Karpas-422 (cell line): ENCODE results near the gene PSMD11. TPM values are rescaled to one million over a fixed set of nuclear protein-coding genes. Genes with fewer than 3 reads are reported as not detected.
"Not testable (repeated sequence)": the region's sequence is repeated elsewhere in the genome, so short reads cannot be mapped to it uniquely, and the experiment has no call there.

Experiments used
- DNase-seq: peaks from one replicate; pipeline ENCODE4 v3.0.0-alpha.2; 2015
- H2AFZ ChIP-seq: fragments of 200-600 bp; sonication (generic); 2 replicates; pipeline ENCODE4 v1.6.1; 2014; ENCODE audit warnings: antibody characterized with exemption, low read length, mixed read lengths
- H3K27ac ChIP-seq: fragments of 200-600 bp; sonication (generic); 2 replicates; pipeline ENCODE4 v1.5.1; 2014; ENCODE audit warnings: mild to moderate bottlenecking, low read length, moderate library complexity
- H3K27me3 ChIP-seq: fragments of 200-600 bp; sonication (generic); 2 replicates; pipeline ENCODE4 v1.6.1; 2014; ENCODE audit warnings: low read length, mixed read lengths
- H3K36me3 ChIP-seq: fragments of 200-600 bp; sonication (generic); 2 replicates; pipeline ENCODE4 v1.6.1; 2014; ENCODE audit warnings: low read length, mixed read lengths; ENCODE audit not compliant: insufficient read depth
- H3K4me1 ChIP-seq: fragments of 200-600 bp; sonication (generic); 2 replicates; pipeline ENCODE4 v1.6.1; 2014; ENCODE audit warnings: mild to moderate bottlenecking, low read length, mixed read lengths
- H3K4me2 ChIP-seq: fragments of 200-600 bp; sonication (generic); 2 replicates; pipeline ENCODE4 v1.6.1; 2014; ENCODE audit warnings: low read length, low read depth, mild to moderate bottlenecking; ENCODE audit not compliant: poor library complexity, severe bottlenecking
- H3K4me3 ChIP-seq: fragments of 200-600 bp; sonication (generic); 2 replicates; pipeline ENCODE4 v1.5.1; 2014; ENCODE audit warnings: mild to moderate bottlenecking, antibody characterized with exemption, low read length, mixed read lengths
- H3K79me2 ChIP-seq: fragments of 200-600 bp; sonication (generic); 2 replicates; pipeline ENCODE4 v1.6.1; 2014; ENCODE audit warnings: mild to moderate bottlenecking, low read length, mixed read lengths
- H3K9ac ChIP-seq: fragments of 200-600 bp; sonication (generic); 2 replicates; pipeline ENCODE4 v1.6.0; 2014; ENCODE audit warnings: low read length
- H3K9me2 ChIP-seq: fragments of 200-600 bp; sonication (generic), shearing (Covaris generic); replicated peaks from 2 replicates; pipeline ENCODE4 v1.6.0; 2014; ENCODE audit warnings: mild to moderate bottlenecking, low read length, moderate library complexity; ENCODE audit not compliant: insufficient read depth
- H3K9me3 ChIP-seq: fragments of 300-700, 200-600 bp; sonication (generic); 2 replicates; pipeline ENCODE4 v1.6.1; 2014; ENCODE audit warnings: low read length, mixed read lengths
- H4K20me1 ChIP-seq: fragments of 200-600 bp; sonication (generic); 2 replicates; pipeline ENCODE4 v1.6.1; 2014; ENCODE audit warnings: mild to moderate bottlenecking, antibody characterized with exemption, low read length, low read depth; ENCODE audit not compliant: insufficient read depth
- total RNA-seq: library from RNA; depleted of rRNA; stranded (reverse); fragments of >200 nt; shearing (Covaris generic); gene quantifications from 2 replicates; pipeline ENCODE4 v1.2.3, GENCODE V29; 2014; ENCODE audit warnings: low replicate concordance; rRNA removed

Gene PSMD11
- 69.5 and 79.6 TPM in 2 replicates for total RNA-seq

- Histone ChIP-seq H3K4me2 (peak within 1 kb of the TSS; percentile 86), H4K20me1 (peaks cover 17% of the 10 kb centered on the region; the same call in 1 of the 2 replicates), H3K79me2 (peaks cover 52% of the 10 kb centered on the region), H3K27me3 (no peaks in the 10 kb centered on the region), H3K36me3 (peaks cover 25% of the 10 kb centered on the region), H3K9ac (peak within 1 kb of the TSS; percentile 92), H3K27ac (peak within 1 kb of the TSS; percentile 31; the same call in 1 of the 2 replicates), H2AFZ (peak within 1 kb of the TSS; percentile 99), H3K4me1 (peaks cover 27% of the 10 kb centered on the region), H3K9me2 (no peaks in the 10 kb centered on the region), H3K4me3 (peak within 1 kb of the TSS; percentile 89), H3K9me3 (no peaks in the 10 kb centered on the region)
- DNase-seq = peak; percentile 99
Measured at GRCh38 chr17:32444301-32445073, at the start of gene PSMD11. PSMD11 (plus strand) TSS chr17:32444510; CDS start chr17:32444524, 14 bp downstream.

GRCh38 chr17:32396343-32396742 lies 48.0 kb upstream of the PSMD11 start:
- H3K4me3 ChIP-seq = no peak overlapping the region
- DNase-seq = no peak
- no peak overlapping the region for H3K4me2 ChIP-seq
- H4K20me1 ChIP-seq = no peaks in the 10 kb centered on the region
- peaks cover 13% of the 10 kb centered on the region for H3K4me1 ChIP-seq
- no peaks in the 10 kb centered on the region for H3K36me3 ChIP-seq
- no peaks in the 10 kb centered on the region for H3K9me3 ChIP-seq
- H3K79me2 ChIP-seq = no peaks in the 10 kb centered on the region
- no peak overlapping the region for H3K27ac ChIP-seq
- H3K9ac ChIP-seq = no peak overlapping the region
- H2AFZ ChIP-seq = no peak overlapping the region
- no peaks in the 10 kb centered on the region for H3K9me2 ChIP-seq
- no peaks in the 10 kb centered on the region for H3K27me3 ChIP-seq

- Histone ChIP-seq H3K36me3 (no peaks in the 10 kb centered on the region), H3K79me2 (no peaks in the 10 kb centered on the region), H3K27ac (no peak overlapping the region), H3K4me3 (no peak overlapping the region), H3K9ac (no peak overlapping the region), H3K27me3 (no peaks in the 10 kb centered on the region), H3K4me2 (no peak overlapping the region), H2AFZ (no peak overlapping the region), H3K4me1 (peaks cover 13% of the 10 kb centered on the region), H4K20me1 (no peaks in the 10 kb centered on the region), H3K9me2 (no peaks in the 10 kb centered on the region), H3K9me3 (no peaks in the 10 kb centered on the region)
- no peak for DNase-seq
Measured at GRCh38 chr17:32398946-32399345, 45.4 kb upstream of the PSMD11 start.

GRCh38 chr17:32410085-32410484 lies 34.2 kb upstream of the PSMD11 start:
- not testable (repeated sequence) for H3K27me3 ChIP-seq, H3K9me2 ChIP-seq, DNase-seq, H3K4me3 ChIP-seq, H2AFZ ChIP-seq, H3K79me2 ChIP-seq, H3K4me2 ChIP-seq, H3K4me1 ChIP-seq, H4K20me1 ChIP-seq, H3K36me3 ChIP-seq, H3K27ac ChIP-seq, H3K9me3 ChIP-seq, H3K9ac ChIP-seq

GRCh38 chr17:32426894-32427293 lies 17.4 kb upstream of the PSMD11 start:
- Histone ChIP-seq H3K9me3 (no peaks in the 10 kb centered on the region; the same call in 1 of the 2 replicates), H3K27me3 (no peaks in the 10 kb centered on the region), H3K4me3 (no peak overlapping the region), H3K27ac (no peak overlapping the region), H3K9ac (no peak overlapping the region), H4K20me1 (no peaks in the 10 kb centered on the region), H3K36me3 (no peaks in the 10 kb centered on the region), H3K79me2 (no peaks in the 10 kb centered on the region), H3K4me1 (no peaks in the 10 kb centered on the region), H3K9me2 (no peaks in the 10 kb centered on the region), H2AFZ (no peak overlapping the region), H3K4me2 (no peak overlapping the region)
- no peak for DNase-seq

GRCh38 chr17:32429598-32429997 lies 14.7 kb upstream of the PSMD11 start:
- Histone ChIP-seq H2AFZ (no peak overlapping the region), H4K20me1 (no peaks in the 10 kb centered on the region), H3K4me1 (no peaks in the 10 kb centered on the region), H3K4me3 (no peak overlapping the region), H3K9ac (no peak overlapping the region), H3K9me3 (no peaks in the 10 kb centered on the region; the same call in 1 of the 2 replicates), H3K27me3 (no peaks in the 10 kb centered on the region), H3K36me3 (no peaks in the 10 kb centered on the region), H3K4me2 (no peak overlapping the region), H3K9me2 (no peaks in the 10 kb centered on the region), H3K79me2 (no peaks in the 10 kb centered on the region), H3K27ac (no peak overlapping the region)
- no peak for DNase-seq

- no peak for DNase-seq
- H3K9me2 ChIP-seq = no peaks in the 10 kb centered on the region
- no peak overlapping the region for H3K4me2 ChIP-seq
- peaks cover 10% of the 10 kb centered on the region for H3K4me1 ChIP-seq
- no peaks in the 10 kb centered on the region for H3K36me3 ChIP-seq
- H4K20me1 ChIP-seq = peaks cover 4% of the 10 kb centered on the region; the same call in 1 of the 2 replicates
- no peak overlapping the region for H2AFZ ChIP-seq
- no peak overlapping the region for H3K4me3 ChIP-seq
- no peak overlapping the region for H3K27ac ChIP-seq
- no peaks in the 10 kb centered on the region for H3K9me3 ChIP-seq
- no peaks in the 10 kb centered on the region for H3K27me3 ChIP-seq
- no peak overlapping the region for H3K9ac ChIP-seq
- H3K79me2 ChIP-seq = peaks cover 14% of the 10 kb centered on the region
Measured at GRCh38 chr17:32440722-32441121, 3.6 kb upstream of the PSMD11 start.

GRCh38 chr17:32441886-32442285 lies 2.4 kb upstream of the PSMD11 start:
- no peaks in the 10 kb centered on the region for H3K9me3 ChIP-seq

More at GRCh38 chr17:32441886-32442285, 2.4 kb upstream of the PSMD11 start:
- Histone ChIP-seq H3K4me2 (no peak overlapping the region), H3K27me3 (no peaks in the 10 kb centered on the region), H3K4me1 (peaks cover 22% of the 10 kb centered on the region), H3K4me3 (no peak overlapping the region), H4K20me1 (peaks cover 15% of the 10 kb centered on the region; the same call in 1 of the 2 replicates), H2AFZ (no peak overlapping the region), H3K27ac (no peak overlapping the region), H3K9ac (no peak overlapping the region), H3K36me3 (peaks cover 6% of the 10 kb centered on the region), H3K79me2 (peaks cover 26% of the 10 kb centered on the region), H3K9me2 (no peaks in the 10 kb centered on the region)
- no peak for DNase-seq
